HCT116 (cell line): ENCODE results near the gene KMT2D. TPM values are rescaled to one million over a fixed set of nuclear protein-coding genes. Genes with fewer than 3 reads are reported as not detected.

ENCODE experiments used
- ATAC-seq: fragments of 200-7000 bp; cut with Tn5 transposase; 2 replicates; pipeline ENCODE4 v1.9.1; 2020; ENCODE audit warnings: mild to moderate bottlenecking, moderate library complexity
- BruUV-seq: library from RNA; stranded (reverse); fragments of 400-500 nt; replicated peaks from 2 replicates; lab custom pipeline; 2021; lab: Mats Ljungman, UMichigan
- CTCF ChIA-PET: fragments of 300-600 bp; sonication (Branson Sonifier 250); formaldehyde crosslinking; loops from one replicate; lab custom pipeline; 2021; ENCODE audit warnings: antibody characterized with exemption; lab: Charles Lee
- POLR2A ChIA-PET: fragments of 300-600, 350-600 bp; sonication (Branson Sonifier 250); formaldehyde crosslinking; loops from one replicate; lab custom pipeline; 2021; ENCODE audit warnings: antibody characterized with exemption; lab: Charles Lee
- RAD21 ChIA-PET, 2 experiments: fragments of 300-600 bp; sonication (Branson Sonifier 250); formaldehyde crosslinking; loops; one replicate each; lab custom pipeline; 2023; ENCODE audit warnings: low total read pairs in 2 of 2; ENCODE audit not compliant: uncharacterized antibody in 2 of 2, unreplicated experiment in 2 of 2, low non-redundant PET in 1 of 2; lab: Charles Lee
- DNase-seq: peaks from one replicate; pipeline ENCODE4 v3.0.0-alpha.2; 2010; ENCODE audit warnings: low read depth, low spot score
- H2AFZ ChIP-seq: fragments of 200-600 bp; shearing (Covaris generic), sonication (generic); 2 replicates; pipeline ENCODE4 v1.6.1; 2017; ENCODE audit warnings: low read depth, mixed run types, mixed read lengths, antibody characterized with exemption, low read length; ENCODE audit not compliant: poor library complexity, severe bottlenecking
- H3K27ac ChIP-seq: 2 replicates; pipeline ENCODE4 v1.5.1; 2012; ENCODE audit warnings: low read depth, low read length
- H3K27me3 ChIP-seq: fragments of 200-600 bp; sonication (generic); 2 replicates; pipeline ENCODE4 v1.6.1; 2016; ENCODE audit warnings: mixed run types, low read length, mixed read lengths; ENCODE audit not compliant: insufficient read depth
- H3K36me3 ChIP-seq, 2 experiments: fragments of 200-500 bp in 1 of 2; fragments of 200-600 bp in 1 of 2; sonication (Bioruptor generic) in 1 of 2; sonication (generic) in 1 of 2; 2 replicates each; pipeline versions ENCODE4 v1.5.1 to v1.6.1; 2014 to 2016; ENCODE audit warnings: low read length in 2 of 2, inconsistent platforms in 1 of 2, mixed read lengths in 1 of 2, mixed run types in 1 of 2; ENCODE audit not compliant: insufficient read depth in 2 of 2, control insufficient read depth in 1 of 2
- H3K4me1 ChIP-seq, 2 experiments: fragments of 200-600 bp in 1 of 2; sonication (generic) in 1 of 2; 2 replicates each; pipeline versions ENCODE4 v1.5.1 to v1.6.1; 2012 to 2017; ENCODE audit warnings: low read length in 2 of 2, inconsistent platforms in 1 of 2, mild to moderate bottlenecking in 1 of 2, mixed read lengths in 1 of 2, mixed run types in 1 of 2, moderate library complexity in 1 of 2; ENCODE audit not compliant: insufficient read depth in 2 of 2, control insufficient read depth in 1 of 2
- H3K4me2 ChIP-seq: fragments of 200-600 bp; sonication (generic); 2 replicates; pipeline ENCODE4 v1.6.1; 2017; ENCODE audit warnings: mixed run types, low read length, mixed read lengths
- H3K4me3 ChIP-seq, 2 experiments: fragments of 200-600 bp in 1 of 2; sonication (generic) in 1 of 2; replicated peaks in 1 of 2; 2 replicates each; pipeline ENCODE4 v1.5.1; 2011 to 2016; ENCODE audit warnings: low read length in 2 of 2, control low read depth in 1 of 2, low read depth in 1 of 2, mild to moderate bottlenecking in 1 of 2, mixed read lengths in 1 of 2, mixed run types in 1 of 2
- H3K79me2 ChIP-seq: fragments of 200-600 bp; sonication (generic); 2 replicates; pipeline ENCODE4 v1.6.1; 2017; ENCODE audit warnings: mild to moderate bottlenecking, mixed run types, low read length, moderate library complexity, mixed read lengths; ENCODE audit not compliant: insufficient read depth
- H3K9ac ChIP-seq: fragments of 200-600 bp; sonication (generic); 2 replicates; pipeline ENCODE4 v1.6.1; 2016; ENCODE audit warnings: low read length, mixed read lengths
- H3K9me2 ChIP-seq: fragments of 200-600 bp; sonication (generic), shearing (Covaris generic); 2 replicates; pipeline ENCODE4 v1.6.1; 2017; ENCODE audit warnings: mixed run types, mild to moderate bottlenecking, moderate library complexity; ENCODE audit not compliant: insufficient read depth
- H3K9me3 ChIP-seq, 2 experiments: fragments of 200-500 bp in 1 of 2; fragments of 200-600 bp in 1 of 2; sonication (Bioruptor generic) in 1 of 2; sonication (generic) in 1 of 2; 2 replicates each; pipeline ENCODE4 v1.6.1; 2014 to 2017; ENCODE audit warnings: low read length in 2 of 2, mixed read lengths in 2 of 2, inconsistent platforms in 1 of 2, low read depth in 1 of 2, mild to moderate bottlenecking in 1 of 2, mixed run types in 1 of 2, moderate library complexity in 1 of 2; ENCODE audit not compliant: control insufficient read depth in 1 of 2, insufficient read depth in 1 of 2
- H4K20me1 ChIP-seq: fragments of 200-600 bp; sonication (generic), shearing (Covaris generic); 2 replicates; pipeline ENCODE4 v1.6.1; 2017; ENCODE audit warnings: mixed run types, mild to moderate bottlenecking, moderate library complexity; ENCODE audit not compliant: insufficient read depth
- ATF3 ChIP-seq: IDR thresholded peaks from 2 replicates; pipeline ENCODE4 v1.6.1; 2012
- CBX3 ChIP-seq: IDR thresholded peaks from 2 replicates; pipeline ENCODE4 v1.6.1; 2012; ENCODE audit warnings: low read depth
- ELF1 ChIP-seq: IDR thresholded peaks from 2 replicates; pipeline ENCODE4 v1.6.1; 2012; ENCODE audit warnings: low read depth, borderline replicate concordance
- FOSL1 ChIP-seq: IDR thresholded peaks from 2 replicates; pipeline ENCODE4 v1.6.1; 2012; ENCODE audit warnings: low read depth
- POLR2A ChIP-seq: IDR thresholded peaks from 2 replicates; pipeline ENCODE4 v1.7.0; 2011; ENCODE audit warnings: borderline replicate concordance; ENCODE audit not compliant: insufficient read depth, insufficient read length; ENCODE audit errors: extremely low read depth
- POLR2AphosphoS5 ChIP-seq: IDR thresholded peaks from 2 replicates; pipeline ENCODE4 v1.6.1; 2011; ENCODE audit warnings: mild to moderate bottlenecking, low read depth, low read length, moderate library complexity
- SP1 ChIP-seq: IDR thresholded peaks from 2 replicates; pipeline ENCODE4 v1.6.1; 2012; ENCODE audit warnings: low read depth
- ZBTB33 ChIP-seq: IDR thresholded peaks from 2 replicates; pipeline ENCODE4 v1.6.1; 2011; ENCODE audit warnings: mild to moderate bottlenecking, low read length, moderate library complexity; ENCODE audit not compliant: insufficient replicate concordance; ENCODE audit errors: extremely low read depth
- intact Hi-C: fragments of 100-400 bp; cut with micrococcal nuclease; formaldehyde crosslinking; loops from 2 replicates; pipeline ENCODE4 v1.10.0; 2022
- total RNA-seq: library from RNA; stranded (reverse); gene quantifications from one replicate; pipeline ENCODE4 v1.2.1, GENCODE V29; 2021; ENCODE audit not compliant: unreplicated experiment

The KMT2D gene
- total RNA-seq, 1 experiment from 2014 or later, result 71.3 TPM

GRCh38 chr12:49092816-49093406 lies 32.3 kb upstream of the KMT2D start:
- intact Hi-C loops, result loop anchor here (1.0 kb wide), 1 partner anchor 29 kb away; no protein-coding TSS in a partner anchor
- no peak for DNase-seq
- H3K79me2 ChIP-seq, result no peaks in the 10 kb centered on the region
- ChIA-PET CTCF (interaction anchor here (0.6 to 4.9 kb wide), 6 partner anchors 7 to 45 kb away, joined by 3 to 23 read pairs (median 4); partner anchors contain the start of gene RHEBL1), RAD21 (no interaction called here), POLR2A (interaction anchor here (1.0 kb wide), 1 partner anchor 38 kb away, joined by 5 read pairs; the partner anchor contains the start of gene TUBA1B)
- no TSS peak for BruUV-seq
- no peak overlapping the region for H3K27ac ChIP-seq
- TF ChIP-seq SP1 (no peak), ELF1 (no peak), POLR2A (no peak), ATF3 (no peak), CBX3 (no peak), FOSL1 (no peak), POLR2AphosphoS5 (no peak), ZBTB33 (no peak)
- 0 out of 4 replicates have a peak, but pooled peaks cover 0 to 6% of the 10 kb centered on the region in 2 experiments for H3K36me3 ChIP-seq
- H3K27me3 ChIP-seq, result no peaks in the 10 kb centered on the region
- no peak for ATAC-seq
- no peak overlapping the region for H2AFZ ChIP-seq
- no peak overlapping the region for H3K9ac ChIP-seq
- H3K9me3 ChIP-seq, result no peaks in the 10 kb centered on the region
- H3K9me2 ChIP-seq, result no peaks in the 10 kb centered on the region
- no peak overlapping the region for H3K4me2 ChIP-seq
- H4K20me1 ChIP-seq, result no peaks in the 10 kb centered on the region
- H3K4me1 ChIP-seq, result peaks cover 7 to 11% of the 10 kb centered on the region in 2 experiments
- no peak overlapping the region for H3K4me3 ChIP-seq
